ENCODE results near the gene ADNP.

The ADNP gene

DNA sequence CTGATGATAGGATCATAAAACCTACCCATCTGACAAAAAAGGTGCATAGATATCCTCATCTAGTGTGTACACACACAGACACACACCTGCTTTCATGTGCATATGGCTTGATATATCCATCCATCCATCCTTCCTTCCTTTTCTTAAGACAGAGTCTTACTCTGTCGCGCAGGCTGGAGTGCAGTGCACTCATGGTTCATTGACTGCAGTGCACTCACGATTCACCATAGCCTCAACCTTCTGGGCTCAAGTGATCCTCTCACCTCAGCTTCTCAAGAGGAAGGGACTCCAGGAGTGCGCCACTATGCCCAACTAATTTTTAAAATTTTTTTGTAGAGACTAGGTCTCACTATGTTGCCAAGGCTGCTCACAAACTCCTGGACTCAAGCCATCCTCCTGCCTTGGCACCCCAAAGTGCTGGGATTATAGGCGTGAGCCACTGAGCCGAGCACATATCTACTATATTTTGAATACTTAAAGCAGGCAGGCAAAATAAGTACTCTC is 27.1 kb downstream of the ADNP start:
- Histone ChIP-seq H3K9me3 (ENCODE audit: control insufficient read depth, low read length) (no peaks in the 10 kb centered on the region), H3K4me3 (ENCODE audit: insufficient read depth, low read depth, low read length) (no peak overlapping the region), H3K36me3 (ENCODE audit: control insufficient read depth, insufficient read depth, low read length) (peaks cover 22% of the 10 kb centered on the region), H3K27ac (ENCODE audit: insufficient read depth, low read depth, low read length, poor library complexity, severe bottlenecking) (no peak overlapping the region), H3K27me3 (ENCODE audit: control insufficient read depth, insufficient read depth, low read length, poor library complexity, severe bottlenecking) (no peaks in the 10 kb centered on the region), H3K4me1 (ENCODE audit: control insufficient read depth, insufficient read depth, low read length) (no peaks in the 10 kb centered on the region)
- WGBS, 2 experiments: 92 to 94% methylated on average over 6 of the region's 6 CpGs

DNA sequence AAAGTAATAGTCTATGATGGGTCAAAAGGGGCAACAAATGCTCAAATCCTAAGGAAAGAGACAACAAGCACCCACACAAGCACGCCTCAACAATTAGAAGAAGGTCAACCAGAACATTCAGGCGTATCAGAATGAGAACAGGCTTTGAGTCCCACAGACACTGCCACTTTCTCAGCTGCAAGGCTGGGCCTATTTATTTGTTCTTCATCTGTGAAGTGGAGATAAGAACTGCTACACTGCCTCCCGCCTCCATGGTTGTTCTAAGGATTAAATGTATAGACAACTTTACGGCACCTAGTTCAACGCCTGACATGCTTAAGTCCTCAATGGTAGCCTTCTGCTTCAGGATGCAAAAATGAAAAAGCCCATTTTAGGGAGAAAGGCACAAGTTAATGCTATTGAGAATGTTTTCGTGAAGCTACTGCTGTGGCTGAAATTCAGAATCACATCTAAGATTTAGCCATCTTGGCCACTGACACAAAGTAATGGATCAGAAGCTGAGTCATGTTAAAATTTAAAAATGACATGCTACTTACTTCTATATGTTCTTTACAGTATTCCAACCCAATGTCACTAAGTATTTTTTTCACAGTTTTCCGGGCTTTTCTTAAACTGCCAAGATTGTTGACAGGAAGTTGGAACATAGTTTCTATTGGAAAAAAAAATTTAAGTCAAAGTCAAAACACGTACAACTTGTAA is 27.7 kb downstream of the ADNP start:
- no peaks in the 10 kb centered on the region for H3K27me3 ChIP-seq (ENCODE audit: control insufficient read depth, insufficient read depth, low read length, poor library complexity, severe bottlenecking)
- WGBS, 2 experiments: 96 to 99% methylated on average over 7 of the region's 8 CpGs
- H3K9me3 ChIP-seq (ENCODE audit: control insufficient read depth, low read length): no peaks in the 10 kb centered on the region
- no peak overlapping the region for H3K27ac ChIP-seq (ENCODE audit: insufficient read depth, low read depth, low read length, poor library complexity, severe bottlenecking)
- H3K4me3 ChIP-seq (ENCODE audit: insufficient read depth, low read depth, low read length): no peak overlapping the region
- no peaks in the 10 kb centered on the region for H3K4me1 ChIP-seq (ENCODE audit: control insufficient read depth, insufficient read depth, low read length)
- H3K36me3 ChIP-seq (ENCODE audit: control insufficient read depth, insufficient read depth, low read length): peaks cover 22% of the 10 kb centered on the region

DNA sequence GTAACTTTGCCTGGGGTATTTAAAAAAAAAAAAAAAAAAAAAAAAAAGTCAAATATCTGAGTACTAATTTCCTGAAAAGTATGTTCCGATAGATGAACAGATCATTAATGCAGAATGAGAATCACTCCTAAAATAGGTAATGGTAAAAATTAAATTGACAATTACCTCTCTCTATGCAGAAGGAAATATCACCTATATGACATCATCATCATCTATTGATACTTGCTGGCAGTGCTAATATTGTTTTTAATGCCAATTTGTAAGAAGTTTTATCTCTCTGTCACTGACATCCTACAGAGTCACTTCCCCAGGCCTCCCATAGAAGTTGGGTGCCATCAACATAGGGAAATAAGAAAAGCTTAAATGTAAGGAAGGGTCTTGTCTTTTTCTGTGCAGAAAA is 29.9 kb downstream of the ADNP start:
- H3K27me3 ChIP-seq (ENCODE audit: control insufficient read depth, insufficient read depth, low read length, poor library complexity, severe bottlenecking): no peaks in the 10 kb centered on the region
- no CpG with 5 or more reads among the region's 1 CpG for WGBS, 2 experiments
- no peaks in the 10 kb centered on the region for H3K9me3 ChIP-seq (ENCODE audit: control insufficient read depth, low read length)
- no peak overlapping the region for H3K4me3 ChIP-seq (ENCODE audit: insufficient read depth, low read depth, low read length)
- H3K36me3 ChIP-seq (ENCODE audit: control insufficient read depth, insufficient read depth, low read length): peaks cover 39% of the 10 kb centered on the region
- H3K27ac ChIP-seq (ENCODE audit: insufficient read depth, low read depth, low read length, poor library complexity, severe bottlenecking): no peak overlapping the region
- no peaks in the 10 kb centered on the region for H3K4me1 ChIP-seq (ENCODE audit: control insufficient read depth, insufficient read depth, low read length)

DNA sequence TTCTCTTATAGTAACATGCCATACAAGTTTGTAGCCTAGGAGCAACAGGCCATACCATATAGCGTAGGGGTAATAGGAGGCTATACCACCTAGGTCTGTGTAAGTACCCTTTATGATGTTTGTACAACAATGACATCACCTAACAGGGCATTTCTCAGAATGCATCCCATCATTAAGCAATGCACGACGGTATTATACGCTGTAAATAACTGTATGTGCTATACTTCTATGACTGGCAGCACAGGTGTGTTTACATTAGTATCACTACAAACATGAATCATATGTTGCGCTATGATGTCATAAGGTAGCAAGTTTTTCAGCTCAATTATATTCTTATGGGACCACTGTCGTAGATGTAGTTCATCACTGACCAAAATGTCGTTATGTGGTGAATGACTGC is 31.0 kb downstream of the ADNP start:
- Histone ChIP-seq H3K27ac (ENCODE audit: insufficient read depth, low read depth, low read length, poor library complexity, severe bottlenecking) (no peak overlapping the region), H3K4me3 (ENCODE audit: insufficient read depth, low read depth, low read length) (no peak overlapping the region), H3K9me3 (ENCODE audit: control insufficient read depth, low read length) (no peaks in the 10 kb centered on the region), H3K4me1 (ENCODE audit: control insufficient read depth, insufficient read depth, low read length) (no peaks in the 10 kb centered on the region), H3K27me3 (ENCODE audit: control insufficient read depth, insufficient read depth, low read length, poor library complexity, severe bottlenecking) (no peaks in the 10 kb centered on the region), H3K36me3 (ENCODE audit: control insufficient read depth, insufficient read depth, low read length) (peaks cover 39% of the 10 kb centered on the region)
- 97 to 99% methylated on average over 6 to 7 of the region's 7 CpGs for WGBS, 2 experiments

DNA sequence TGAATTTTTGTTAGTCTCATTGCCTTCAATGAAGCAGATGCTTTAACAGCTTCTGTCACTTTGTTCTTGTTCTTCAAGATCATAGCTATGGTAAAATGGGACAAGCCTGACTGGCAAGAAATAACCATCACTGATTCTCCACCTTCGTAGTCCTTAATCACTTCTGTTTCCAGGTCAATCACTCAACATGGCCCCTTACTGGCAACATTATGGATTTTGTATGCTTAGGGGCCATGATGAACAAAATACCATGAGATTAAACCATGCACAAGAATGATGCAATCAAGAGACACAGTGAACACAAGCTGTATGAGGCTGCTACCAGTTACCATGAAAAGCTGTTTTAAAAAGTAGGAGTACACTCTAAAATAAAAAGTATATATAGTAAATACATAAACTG is 32.8 kb downstream of the ADNP start:
- Histone ChIP-seq H3K9me3 (ENCODE audit: control insufficient read depth, low read length) (no peaks in the 10 kb centered on the region), H3K4me1 (ENCODE audit: control insufficient read depth, insufficient read depth, low read length) (no peaks in the 10 kb centered on the region), H3K27ac (ENCODE audit: insufficient read depth, low read depth, low read length, poor library complexity, severe bottlenecking) (no peak overlapping the region), H3K4me3 (ENCODE audit: insufficient read depth, low read depth, low read length) (no peak overlapping the region), H3K27me3 (ENCODE audit: control insufficient read depth, insufficient read depth, low read length, poor library complexity, severe bottlenecking) (no peaks in the 10 kb centered on the region), H3K36me3 (ENCODE audit: control insufficient read depth, insufficient read depth, low read length) (peaks cover 52% of the 10 kb centered on the region)
- 83 to 96% methylated on average over 1 of the region's 1 CpG for WGBS, 2 experiments

- no peaks in the 10 kb centered on the region for H3K27me3 ChIP-seq (ENCODE audit: control insufficient read depth, insufficient read depth, low read length, poor library complexity, severe bottlenecking)
- H3K9me3 ChIP-seq (ENCODE audit: control insufficient read depth, low read length): no peaks in the 10 kb centered on the region
- 89 to 98% methylated on average over 7 to 8 of the region's 8 CpGs for WGBS, 2 experiments
- H3K27ac ChIP-seq (ENCODE audit: insufficient read depth, low read depth, low read length, poor library complexity, severe bottlenecking): no peak overlapping the region
- peaks cover 67% of the 10 kb centered on the region for H3K36me3 ChIP-seq (ENCODE audit: control insufficient read depth, insufficient read depth, low read length)
- H3K4me1 ChIP-seq (ENCODE audit: control insufficient read depth, insufficient read depth, low read length): no peaks in the 10 kb centered on the region
- H3K4me3 ChIP-seq (ENCODE audit: insufficient read depth, low read depth, low read length): no peak overlapping the region
Observed at GRCh38 chr20:50895111-50895830, 36.0 kb downstream of the ADNP start.

DNA sequence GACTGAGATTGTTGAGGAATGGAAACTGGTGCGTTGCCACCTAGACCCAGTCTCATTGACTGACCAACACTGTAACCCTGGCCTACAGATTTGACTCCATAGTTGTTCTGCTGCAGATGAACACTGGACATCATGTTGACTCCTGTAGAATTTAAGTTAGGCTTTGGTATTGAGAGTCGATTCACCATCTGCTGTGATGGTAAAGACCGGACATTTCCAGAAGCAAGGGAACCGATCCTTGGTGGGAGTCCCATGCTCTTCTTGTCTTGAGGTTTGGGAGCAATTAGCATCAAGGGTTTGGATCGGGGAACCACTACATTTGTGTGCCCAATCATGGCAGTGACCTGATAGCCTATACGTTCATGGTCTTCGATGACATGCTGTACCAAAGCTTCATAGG is 37.6 kb downstream of the ADNP start:
- Histone ChIP-seq H3K4me3 (ENCODE audit: insufficient read depth, low read depth, low read length) (no peak overlapping the region), H3K36me3 (ENCODE audit: control insufficient read depth, insufficient read depth, low read length) (peaks cover 66% of the 10 kb centered on the region), H3K9me3 (ENCODE audit: control insufficient read depth, low read length) (no peaks in the 10 kb centered on the region), H3K27ac (ENCODE audit: insufficient read depth, low read depth, low read length, poor library complexity, severe bottlenecking) (no peak overlapping the region), H3K4me1 (ENCODE audit: control insufficient read depth, insufficient read depth, low read length) (no peaks in the 10 kb centered on the region), H3K27me3 (ENCODE audit: control insufficient read depth, insufficient read depth, low read length, poor library complexity, severe bottlenecking) (no peaks in the 10 kb centered on the region)
- WGBS, 2 experiments: 96% methylated on average over 7 of the region's 7 CpGs

DNA sequence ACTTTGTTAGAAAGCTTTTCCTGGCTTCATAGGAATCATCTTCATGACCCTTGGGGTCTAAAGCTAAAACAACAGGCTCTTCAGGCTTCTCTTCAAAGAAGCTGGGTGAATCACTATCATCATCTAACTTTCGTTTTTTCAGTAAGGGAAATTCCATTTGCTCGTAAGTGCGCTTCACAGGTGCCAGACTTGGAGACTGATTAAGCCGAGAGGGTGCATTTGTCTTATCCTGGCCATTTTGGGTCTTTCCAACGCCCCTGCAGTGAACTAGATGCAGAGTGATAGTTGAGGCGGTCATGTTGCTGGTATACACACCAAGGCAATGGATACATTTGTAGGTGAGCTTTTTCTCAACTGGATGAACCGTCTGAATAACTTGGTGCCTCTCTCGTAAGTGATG is 38.8 kb downstream of the ADNP start:
- H3K27me3 ChIP-seq (ENCODE audit: control insufficient read depth, insufficient read depth, low read length, poor library complexity, severe bottlenecking): no peaks in the 10 kb centered on the region
- peaks cover 62% of the 10 kb centered on the region for H3K36me3 ChIP-seq (ENCODE audit: control insufficient read depth, insufficient read depth, low read length)
- no peaks in the 10 kb centered on the region for H3K4me1 ChIP-seq (ENCODE audit: control insufficient read depth, insufficient read depth, low read length)
- no peaks in the 10 kb centered on the region for H3K9me3 ChIP-seq (ENCODE audit: control insufficient read depth, low read length)
- no peak overlapping the region for H3K4me3 ChIP-seq (ENCODE audit: insufficient read depth, low read depth, low read length)
- H3K27ac ChIP-seq (ENCODE audit: insufficient read depth, low read depth, low read length, poor library complexity, severe bottlenecking): no peak overlapping the region
- 97% methylated on average over 8 of the region's 8 CpGs for WGBS, 2 experiments

- Histone ChIP-seq H3K9me3 (ENCODE audit: control insufficient read depth, low read length) (no peaks in the 10 kb centered on the region), H3K36me3 (ENCODE audit: control insufficient read depth, insufficient read depth, low read length) (peaks cover 53% of the 10 kb centered on the region), H3K4me1 (ENCODE audit: control insufficient read depth, insufficient read depth, low read length) (no peaks in the 10 kb centered on the region), H3K4me3 (ENCODE audit: insufficient read depth, low read depth, low read length) (no peak overlapping the region), H3K27me3 (ENCODE audit: control insufficient read depth, insufficient read depth, low read length, poor library complexity, severe bottlenecking) (no peaks in the 10 kb centered on the region), H3K27ac (ENCODE audit: insufficient read depth, low read depth, low read length, poor library complexity, severe bottlenecking) (no peak overlapping the region)
- WGBS, 2 experiments: 95 to 97% methylated on average over 5 of the region's 5 CpGs
Observed at GRCh38 chr20:50891138-50891537, 40.1 kb downstream of the ADNP start.

GRCh38 chr20:50887576-50887975 is 43.7 kb downstream of the ADNP start:
- 91 to 93% methylated on average over 3 of the region's 3 CpGs for WGBS, 2 experiments
- Histone ChIP-seq H3K36me3 (ENCODE audit: control insufficient read depth, insufficient read depth, low read length) (peaks cover 31% of the 10 kb centered on the region), H3K9me3 (ENCODE audit: control insufficient read depth, low read length) (no peaks in the 10 kb centered on the region), H3K4me1 (ENCODE audit: control insufficient read depth, insufficient read depth, low read length) (no peaks in the 10 kb centered on the region), H3K4me3 (ENCODE audit: insufficient read depth, low read depth, low read length) (no peak overlapping the region), H3K27ac (ENCODE audit: insufficient read depth, low read depth, low read length, poor library complexity, severe bottlenecking) (no peak overlapping the region), H3K27me3 (ENCODE audit: control insufficient read depth, insufficient read depth, low read length, poor library complexity, severe bottlenecking) (no peaks in the 10 kb centered on the region)
